MM.1S (cell line): ENCODE measurements around the gene PLD1.

Source experiments
- CTCF ChIP-seq: fragments of 300-600 bp; sonication (generic); IDR thresholded peaks from 2 replicates; pipeline ENCODE4 v1.5.1; 2016; ENCODE audit warnings: antibody characterized with exemption, low read length, mixed read lengths
- EZH2 ChIP-seq: fragments of 300-600 bp; sonication (generic); optimal IDR thresholded peaks from 2 replicates; pipeline ENCODE3; 2017; ENCODE audit warnings: low read depth, mild to moderate bottlenecking, antibody characterized with exemption, low read length, mixed read lengths
- EZH2phosphoT487 ChIP-seq: fragments of 300-600 bp; sonication (generic); IDR thresholded peaks from 2 replicates; pipeline ENCODE4 v1.6.1; 2018; ENCODE audit warnings: antibody characterized with exemption, low read length

- TF ChIP-seq EZH2 (no peak), CTCF (no peak), EZH2phosphoT487 (no peak)
These were observed 17.1 kb upstream of the PLD1 start for GRCh38 chr3:171827385-171827784.
